Subcutaneous adipose tissue (tissue), 4 donors: ENCODE results near the gene NELFA. TPM values are rescaled to one million over a fixed set of nuclear protein-coding genes. Genes with fewer than 3 reads are reported as not detected.

ENCODE experiments used
- CTCF ChIP-seq: fragments of 450-650 bp; IDR thresholded peaks from one replicate; pipeline ENCODE4 v1.5.1; 2016; ENCODE audit warnings: low read depth, mild to moderate bottlenecking, control low read depth, antibody characterized with exemption, moderate library complexity
- total RNA-seq, 4 donors: library from RNA; depleted of rRNA; stranded (reverse); fragments of >200 nt; gene quantifications; one replicate each; pipeline ENCODE4 v1.1.0, GENCODE V29; 2016

Gene NELFA
- total RNA-seq, 4 donors from 2014 or later, result 7.8 to 30.5 (median 16.3) TPM

GRCh38 chr4:1979477-1980196 is 29.1 kb downstream of the NELFA start:
- TF ChIP-seq CTCF, result no peak

GRCh38 chr4:1978741-1979476 is 29.9 kb downstream of the NELFA start:
- no peak for TF ChIP-seq CTCF

- TF ChIP-seq CTCF, result no peak
These were observed 30.5 kb downstream of the NELFA start for GRCh38 chr4:1978226-1978625.

- TF ChIP-seq CTCF, result no peak
These were observed 32.1 kb downstream of the NELFA start for GRCh38 chr4:1976416-1977352.

GRCh38 chr4:1975880-1976279 is 32.9 kb downstream of the NELFA start:
- no peak for TF ChIP-seq CTCF

GRCh38 chr4:1975391-1975801 is 33.4 kb downstream of the NELFA start:
- TF ChIP-seq CTCF, result no peak
